GM19238 (cell line): ENCODE results near the gene EFNA2.
A peak's percentile ranks its signal among the peaks of the same experiment; 100 is the strongest.
"Not testable (repeated sequence)": the region's sequence is repeated elsewhere in the genome, so short reads cannot be mapped to it uniquely, and the experiment has no call there.

ENCODE experiments used
- DNase-seq: peaks from one replicate; pipeline ENCODE4 v3.0.0; 2011; ENCODE audit warnings: low spot score; ENCODE audit not compliant: insufficient read length

Gene EFNA2

DNA sequence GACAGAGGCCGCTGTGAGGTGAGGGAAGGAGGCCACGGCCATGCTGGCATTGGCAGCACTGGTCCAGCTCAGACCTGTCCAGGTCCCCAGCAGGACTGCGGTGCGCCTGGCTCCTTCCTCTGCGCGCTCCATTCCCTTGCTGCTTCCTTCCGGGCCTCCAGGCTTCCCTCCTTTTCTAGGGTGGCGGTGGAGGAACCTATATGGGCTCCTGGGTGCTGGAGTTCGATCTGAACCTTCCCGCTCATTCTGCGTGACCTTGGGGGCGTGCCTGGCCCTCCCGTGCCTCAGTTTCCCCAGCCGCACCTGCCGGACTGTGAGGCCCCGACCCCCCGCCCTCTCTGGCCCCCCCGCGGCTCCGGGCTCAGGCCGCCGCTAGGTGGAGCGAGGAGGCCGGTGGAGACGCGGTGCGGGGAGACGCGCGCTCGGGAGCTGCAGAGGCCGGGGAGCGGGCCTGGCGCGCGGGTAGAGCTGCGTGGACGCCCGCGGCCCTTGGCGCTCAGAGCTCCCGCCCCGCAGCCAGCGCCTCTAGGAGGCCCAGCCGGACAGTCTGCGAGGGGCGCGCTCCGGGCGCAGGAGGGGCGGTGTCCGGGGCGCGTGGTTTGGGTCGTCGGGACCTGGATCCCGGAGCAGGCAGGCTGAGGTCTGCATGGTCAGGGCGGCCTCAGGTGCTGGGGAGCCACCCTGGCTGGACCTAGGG is 29.9 kb downstream of the EFNA2 start:
- DNase-seq, result peak; percentile 80

DNA sequence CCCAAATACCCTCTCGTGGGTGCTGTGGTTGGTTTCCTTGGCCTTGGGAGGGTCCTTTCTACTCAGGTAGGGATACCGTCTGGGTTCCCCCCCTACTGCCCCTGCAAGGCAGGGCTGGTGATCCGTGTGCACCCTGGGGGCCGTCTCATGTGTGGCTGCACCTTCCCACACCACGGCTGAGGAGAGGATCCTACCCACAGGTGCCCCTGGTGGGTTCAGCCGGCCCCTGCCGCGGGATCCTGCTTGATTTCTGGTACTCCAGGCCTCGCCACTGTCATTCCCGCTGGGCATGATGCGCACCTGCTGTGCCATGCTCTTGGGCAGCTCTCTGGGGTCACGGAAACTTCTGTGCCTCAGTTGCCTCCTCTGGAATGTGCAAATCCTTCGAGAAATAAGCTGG is 30.8 kb downstream of the EFNA2 start:
- no peak for DNase-seq

DNA sequence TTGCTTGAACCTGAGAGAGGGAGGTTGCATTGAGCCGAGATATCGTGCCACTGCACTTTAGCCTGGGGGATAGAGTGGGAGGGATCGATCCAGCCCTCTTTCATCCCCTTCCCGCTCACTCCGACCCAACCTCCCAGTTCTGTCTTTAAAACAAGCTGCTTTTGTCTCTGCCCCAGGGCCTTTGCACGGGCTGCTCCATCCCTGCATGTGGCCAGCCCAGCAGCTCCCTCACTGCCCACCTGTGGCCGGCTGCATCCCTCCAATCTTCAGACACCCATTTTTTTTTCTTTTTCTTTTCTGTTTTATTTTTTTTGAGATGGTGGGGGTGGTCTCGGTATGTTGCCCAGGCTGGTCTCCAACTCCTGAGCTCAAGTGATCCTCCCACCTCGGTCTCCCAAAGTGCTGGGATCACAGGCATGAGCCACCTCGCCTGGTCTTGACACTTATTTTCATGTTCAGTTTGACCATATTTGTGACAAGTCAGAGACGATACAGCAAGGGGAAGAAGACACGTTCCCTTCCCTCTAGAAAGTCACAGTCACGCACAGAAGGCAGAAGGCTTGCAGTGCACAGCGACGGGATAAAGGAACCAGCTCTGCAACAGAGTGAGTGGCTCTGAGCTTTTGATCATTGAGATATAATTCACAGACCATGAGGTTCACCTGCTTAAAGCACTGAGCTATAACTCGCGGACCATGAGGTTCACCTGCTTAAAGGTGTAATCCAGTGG is 31.8 kb downstream of the EFNA2 start:
- DNase-seq, result no peak

DNA sequence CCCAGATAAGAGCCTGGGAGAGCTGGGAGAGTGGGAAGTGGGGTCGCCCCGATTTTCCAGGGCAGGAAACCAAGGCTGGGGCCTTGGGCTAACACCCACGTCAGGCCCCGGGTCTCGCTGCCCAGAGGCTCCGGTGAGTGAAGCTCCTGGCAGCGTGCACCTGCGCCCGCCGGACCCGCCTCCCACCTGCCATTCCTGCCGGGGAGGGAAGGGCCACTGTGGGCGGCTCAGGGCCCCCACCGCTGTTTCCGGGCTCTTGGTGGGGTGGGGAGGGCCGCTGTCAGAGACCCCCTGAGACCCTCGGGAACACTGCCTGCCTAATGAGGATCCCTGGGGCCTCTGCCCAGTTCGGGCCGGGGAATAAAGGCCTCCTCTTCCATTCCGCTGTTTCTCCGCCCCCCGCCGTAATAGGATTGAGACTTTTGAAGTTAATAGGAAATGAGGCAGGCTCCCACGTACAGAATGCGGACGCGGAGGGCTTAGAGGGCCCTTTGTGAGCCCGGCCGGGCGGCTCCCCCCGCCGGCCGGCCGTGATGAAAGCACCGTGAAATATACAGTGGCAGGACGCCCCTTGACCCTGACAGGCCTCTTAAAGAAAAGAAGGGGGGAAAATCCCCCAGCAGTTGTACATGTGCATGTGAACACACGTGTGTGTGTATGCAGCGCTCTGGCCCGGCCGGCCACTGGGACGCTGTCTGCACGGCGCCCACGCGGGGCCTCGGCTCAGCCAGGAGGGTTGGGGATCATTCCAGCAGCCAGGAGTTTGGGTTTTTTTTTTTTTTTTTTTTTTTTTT is 33.2 kb downstream of the EFNA2 start:
- DNase-seq, result no peak

DNA sequence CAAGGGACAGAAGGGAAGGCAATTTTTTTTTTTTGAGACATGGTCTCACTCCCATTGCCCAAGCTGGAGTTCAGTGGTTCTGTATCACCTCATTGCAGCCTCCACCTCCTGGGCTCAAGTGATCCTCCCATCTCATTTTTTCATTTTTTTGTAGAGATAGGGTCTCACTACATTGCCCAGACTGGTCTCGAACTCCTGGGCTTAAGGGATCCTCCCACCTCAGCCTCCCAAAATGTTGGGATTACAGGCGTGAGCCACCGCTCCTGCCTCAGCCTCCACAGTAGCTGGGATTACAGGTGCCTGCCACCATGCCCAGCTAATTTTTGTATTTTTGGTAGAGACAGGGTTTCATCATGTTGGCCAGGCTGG is 34.6 kb downstream of the EFNA2 start:
- not testable (repeated sequence) for DNase-seq

DNA sequence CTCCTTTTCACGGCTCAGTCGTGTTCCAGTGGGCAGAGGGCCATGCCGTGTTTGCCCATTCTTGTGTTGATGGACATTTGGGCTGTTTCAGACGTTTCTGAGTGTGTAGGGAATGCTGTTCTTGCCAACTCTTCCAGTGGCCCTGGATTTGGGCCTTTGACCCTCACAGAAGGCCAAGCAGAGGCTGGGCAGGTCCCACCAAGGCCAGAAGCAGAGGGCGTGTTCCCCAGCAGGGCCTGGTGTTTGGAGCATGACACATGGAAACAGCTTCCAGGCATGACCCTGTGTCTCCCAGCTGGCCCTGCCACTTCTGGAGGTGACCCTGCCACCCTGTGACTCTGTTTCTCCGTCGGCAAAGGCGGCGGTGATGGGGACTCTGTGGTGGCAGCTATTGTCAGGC is 35.9 kb downstream of the EFNA2 start:
- DNase-seq, result no peak

DNA sequence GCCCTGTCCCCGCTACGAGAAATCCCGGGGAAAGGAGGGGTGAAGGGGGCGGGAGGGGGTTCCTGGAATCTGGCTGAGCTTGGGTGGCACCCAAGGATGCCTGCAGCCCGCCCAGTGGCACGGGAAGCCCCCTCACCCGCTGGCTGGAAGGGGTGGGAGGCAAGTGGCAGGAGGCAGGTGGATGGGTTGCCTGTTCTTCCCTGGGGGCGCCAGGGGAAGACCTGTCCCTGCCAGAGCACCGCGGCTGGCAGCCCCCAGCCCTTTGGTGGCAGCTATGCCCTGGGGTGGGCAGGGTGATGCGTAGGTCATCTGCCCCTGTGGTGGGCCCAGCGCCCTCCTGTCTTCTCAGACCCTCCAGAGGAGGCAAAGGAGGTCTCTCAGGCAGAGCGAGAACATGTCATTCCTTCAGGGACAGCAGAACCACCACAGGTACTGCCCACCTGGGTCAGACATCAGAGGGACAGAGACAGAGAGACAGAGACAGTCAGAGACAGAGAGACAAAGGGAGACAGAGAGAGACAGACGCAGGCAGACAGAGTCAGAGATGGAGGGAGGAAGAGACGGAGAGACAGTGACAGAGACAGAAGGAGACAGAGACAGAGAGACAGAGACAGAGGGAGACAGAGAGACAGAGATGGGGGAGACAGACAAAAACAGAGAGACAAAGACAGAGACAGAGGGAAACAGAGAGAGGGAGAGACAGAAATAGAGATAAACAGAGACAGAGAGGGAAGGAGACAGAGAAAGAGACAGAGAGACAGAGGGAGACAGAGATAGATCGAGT is 36.7 kb downstream of the EFNA2 start:
- DNase-seq, result no peak

DNA sequence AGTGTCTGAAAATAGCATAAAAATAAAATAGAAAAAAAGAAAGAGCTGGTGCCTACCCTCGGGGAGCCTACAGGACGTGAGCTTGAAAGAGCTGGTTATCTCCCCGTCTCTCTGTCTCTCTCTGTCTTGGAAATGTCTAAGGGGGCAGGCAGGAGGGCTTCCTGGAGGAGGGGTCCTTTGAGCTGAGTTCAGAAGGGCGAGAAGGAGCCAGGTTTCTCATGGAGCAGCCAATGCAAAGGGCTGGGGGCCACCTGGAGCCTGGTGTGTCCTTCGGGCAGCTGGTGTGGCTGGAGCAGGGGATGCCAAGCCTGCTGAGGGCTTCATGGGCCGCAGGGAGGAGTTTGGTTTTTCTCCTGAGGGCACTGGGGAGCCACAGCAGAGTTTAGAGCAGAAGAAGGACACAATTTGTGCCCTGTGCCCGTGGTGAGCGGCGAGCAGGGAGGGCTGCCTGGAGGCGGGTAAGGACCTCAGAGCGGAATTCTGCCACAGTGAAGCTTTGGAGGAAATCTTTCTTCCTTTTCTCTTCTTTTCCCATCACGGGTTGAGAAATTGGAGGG is 38.7 kb downstream of the EFNA2 start:
- no peak for DNase-seq

DNA sequence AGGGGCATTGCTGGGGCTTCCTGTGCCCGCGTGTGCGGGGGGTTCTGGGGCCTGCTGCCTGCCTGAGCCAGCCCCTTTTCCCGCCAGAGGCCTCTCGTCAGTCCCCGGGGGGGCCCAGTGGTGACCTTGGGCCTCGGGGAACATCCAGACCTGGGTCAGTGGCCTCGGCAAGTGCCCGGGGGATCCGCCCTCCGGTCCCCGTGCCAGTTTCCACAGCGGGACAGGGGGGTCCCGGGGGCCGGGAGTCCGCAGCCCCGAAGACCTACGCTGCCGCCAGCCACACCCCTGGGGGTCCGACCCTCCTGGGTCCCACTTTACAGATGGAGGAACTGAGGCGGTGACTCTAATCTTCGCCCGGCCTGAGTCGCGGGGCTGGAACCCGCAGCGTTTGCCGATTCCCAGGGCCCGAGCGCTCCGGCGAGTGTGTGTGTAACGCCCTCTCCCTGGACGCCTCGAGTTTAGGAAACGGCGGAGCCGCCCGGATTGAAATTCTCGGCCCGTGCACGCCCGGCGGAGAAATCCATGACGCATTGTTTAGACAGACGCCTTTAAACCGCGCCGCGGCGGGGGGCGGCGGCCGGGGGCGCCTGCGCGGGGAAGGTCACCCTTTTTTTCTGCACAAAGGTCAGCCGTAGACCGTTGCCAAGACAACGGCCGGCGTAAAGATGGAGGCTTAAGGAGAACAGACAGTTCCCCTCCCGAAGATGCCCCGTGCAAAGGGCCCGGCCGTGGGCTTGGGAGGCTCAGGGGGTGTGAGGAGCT is 39.3 kb downstream of the EFNA2 start:
- DNase-seq, result no peak

DNA sequence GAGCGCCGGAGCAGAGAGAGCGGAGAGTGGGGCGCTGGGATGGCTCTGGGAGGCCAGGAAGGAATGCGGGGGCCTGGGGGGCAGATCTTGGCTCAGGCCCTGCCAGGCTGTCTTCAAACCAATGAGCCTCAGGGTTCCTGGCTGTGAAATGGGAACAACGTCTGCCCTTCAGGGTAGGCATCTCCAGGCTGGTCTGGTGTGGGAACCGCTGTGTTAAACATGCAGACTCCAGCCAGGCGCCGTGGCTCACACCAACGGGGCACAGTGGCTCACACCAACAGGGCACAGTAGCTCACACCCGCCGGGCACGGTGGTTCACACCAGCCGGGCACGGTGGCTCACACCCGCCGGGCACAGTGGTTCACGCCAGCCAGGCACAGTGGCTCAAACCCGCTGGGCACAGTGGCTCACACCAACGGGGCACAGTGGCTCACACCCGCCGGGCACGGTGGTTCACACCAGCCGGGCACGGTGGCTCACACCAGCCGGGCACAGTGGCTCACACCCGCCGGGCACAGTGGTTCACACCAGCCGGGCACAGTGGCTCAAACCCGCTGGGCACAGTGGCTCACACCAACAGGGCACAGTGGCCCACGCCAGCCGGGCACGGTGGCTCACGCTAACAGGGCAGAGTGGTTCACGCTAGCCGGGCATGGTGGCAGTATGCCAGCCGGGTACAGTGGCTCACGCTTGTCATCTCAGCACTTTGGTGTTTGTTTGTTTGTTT is 40.1 kb downstream of the EFNA2 start:
- DNase-seq, result no peak

DNA sequence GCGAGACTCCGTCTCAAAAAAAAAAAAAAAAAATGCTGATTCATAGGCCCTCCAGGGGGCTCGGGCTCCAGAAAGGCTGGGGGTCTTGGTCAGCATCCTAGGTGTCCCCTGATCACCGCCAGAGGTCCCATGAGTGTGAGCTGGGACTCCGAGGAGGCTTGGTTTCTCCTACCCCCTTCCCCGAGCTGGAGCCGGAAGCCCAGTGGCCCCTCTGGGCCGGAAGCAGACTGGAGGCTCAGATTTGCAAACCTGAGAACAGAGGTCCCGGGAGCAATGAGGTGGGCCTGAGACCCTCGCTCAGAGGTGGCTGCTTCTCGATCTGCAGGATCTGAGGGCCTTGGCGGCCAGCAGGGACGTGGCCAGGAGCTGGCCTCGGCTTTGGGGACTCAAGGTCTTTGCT is 41.5 kb downstream of the EFNA2 start:
- peak; percentile 6 for DNase-seq

DNA sequence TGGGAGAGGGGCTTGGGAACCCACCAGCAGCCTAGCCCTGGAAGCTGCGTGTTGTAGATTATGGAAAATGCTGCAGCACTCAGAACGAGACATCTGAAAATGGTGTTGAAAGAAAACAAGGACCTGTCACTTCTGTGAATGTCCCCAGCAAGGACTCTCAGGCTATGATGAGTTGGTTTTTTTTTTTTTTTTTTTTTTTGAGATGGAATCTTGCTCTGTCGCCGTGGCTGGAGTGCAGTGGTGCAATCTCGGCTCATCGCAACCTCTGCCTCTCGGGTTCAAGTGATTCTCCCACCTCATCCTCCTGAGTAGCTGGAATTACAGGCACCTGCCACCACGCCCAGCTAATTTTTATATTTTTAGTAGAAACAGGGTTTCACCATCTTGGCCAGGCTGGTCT is 46.5 kb downstream of the EFNA2 start:
- not testable (repeated sequence) for DNase-seq

DNA sequence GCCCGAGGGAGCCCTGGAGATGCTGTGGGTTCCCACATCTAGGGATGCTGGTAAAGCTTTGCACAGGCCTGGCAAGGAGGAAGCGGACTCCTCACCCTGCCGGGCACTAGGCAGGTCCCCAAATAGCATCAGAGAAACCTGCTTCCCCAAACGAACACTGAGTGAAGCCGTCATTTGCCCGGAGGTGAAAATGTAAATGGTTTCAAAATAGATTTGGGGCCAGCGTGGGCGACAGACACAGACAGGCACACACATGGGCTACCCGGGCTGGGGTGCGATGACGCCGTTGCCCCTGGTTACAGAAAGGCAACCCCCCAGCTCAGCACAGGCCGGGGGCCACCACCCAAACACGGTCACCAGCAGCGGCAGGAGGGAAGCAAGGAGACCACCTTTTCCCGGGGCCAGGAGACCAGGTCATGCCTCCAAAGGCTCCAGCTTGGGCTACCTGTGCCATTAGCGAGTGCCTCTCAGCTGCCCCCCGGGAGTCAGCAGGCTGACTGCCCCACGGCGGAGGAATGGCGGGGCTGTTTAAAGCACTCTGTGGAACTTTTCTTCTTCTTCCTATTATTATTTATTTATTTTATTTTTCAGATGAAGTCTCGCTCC is 50.5 kb downstream of the EFNA2 start:
- no peak for DNase-seq

DNA sequence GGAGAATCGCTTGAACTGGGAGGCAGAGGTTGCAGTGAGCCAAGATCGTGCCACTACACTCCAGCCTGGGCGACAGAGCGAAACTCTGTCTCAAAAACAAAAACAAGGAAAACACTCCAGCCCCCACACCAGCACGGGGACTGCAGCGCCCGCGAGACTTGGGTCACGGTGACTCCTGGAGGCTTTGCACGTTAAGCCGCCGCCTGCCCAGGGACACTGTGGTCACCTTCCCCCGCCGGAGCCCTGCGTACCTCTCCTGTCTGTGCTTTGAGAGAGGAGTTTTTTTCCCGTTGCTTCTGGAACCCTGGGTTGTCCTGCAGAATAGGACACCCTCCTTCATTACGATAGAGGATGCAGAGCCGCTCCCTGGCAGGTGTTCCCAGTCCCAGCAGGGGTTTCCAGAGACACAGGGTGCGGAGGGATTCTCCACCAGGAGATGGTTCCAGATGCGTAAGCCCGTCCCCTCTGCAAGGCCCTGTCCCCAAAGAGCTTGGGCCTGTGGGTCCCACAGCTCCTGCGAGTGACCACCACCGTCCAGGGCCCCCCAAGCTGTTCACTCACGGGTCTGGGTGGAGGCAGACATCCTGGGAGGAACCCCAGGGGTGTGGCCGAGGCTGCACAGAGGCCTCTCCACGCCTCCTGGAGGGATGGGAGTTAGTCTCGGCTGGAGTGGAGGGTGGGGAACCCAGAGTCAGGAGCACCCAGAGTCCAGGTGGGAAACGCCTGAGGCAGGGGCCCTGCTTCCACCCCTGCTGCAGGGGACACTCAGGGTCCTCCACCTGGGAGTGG is 55.2 kb downstream of the EFNA2 start:
- DNase-seq, result no peak

DNA sequence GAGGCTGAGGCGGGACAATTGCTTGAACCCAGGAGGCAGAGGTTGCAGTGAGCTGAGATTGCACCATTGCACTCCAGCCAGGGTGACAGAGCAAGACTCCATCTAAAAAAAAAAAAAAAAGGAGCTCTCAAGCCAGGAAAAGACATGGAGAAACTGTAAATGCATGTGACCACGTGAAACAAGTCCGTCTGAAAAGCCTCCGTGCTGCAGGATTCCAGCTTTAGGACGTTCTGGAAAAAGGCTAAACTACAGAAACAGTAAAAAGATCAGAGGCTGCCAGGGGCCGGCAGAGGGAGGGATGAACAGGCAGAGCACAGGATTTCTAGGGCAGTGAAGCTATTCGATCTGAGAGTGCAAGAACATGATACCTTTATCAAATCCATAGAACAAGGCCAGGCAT is 57.4 kb downstream of the EFNA2 start:
- DNase-seq, result no peak

DNA sequence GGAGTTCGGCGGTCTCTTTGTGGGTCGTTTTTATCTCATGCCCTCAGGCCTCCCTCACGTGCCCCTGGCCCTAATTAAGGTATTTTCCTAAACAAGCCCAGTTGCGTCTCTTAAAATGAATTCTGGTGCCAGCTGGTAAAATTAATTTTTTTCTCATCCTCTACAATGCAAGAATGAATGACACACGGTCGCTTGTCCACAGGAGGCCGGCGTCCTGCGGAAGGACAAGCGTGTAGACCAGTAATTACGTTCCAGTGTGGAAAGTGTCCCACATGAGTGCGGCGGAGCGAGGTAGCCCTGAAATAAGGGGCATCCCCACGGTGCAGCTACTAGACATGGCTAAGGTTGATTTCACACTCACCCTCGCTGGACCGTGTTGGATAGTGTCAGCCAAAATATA is 63.5 kb downstream of the EFNA2 start:
- no peak for DNase-seq

DNA sequence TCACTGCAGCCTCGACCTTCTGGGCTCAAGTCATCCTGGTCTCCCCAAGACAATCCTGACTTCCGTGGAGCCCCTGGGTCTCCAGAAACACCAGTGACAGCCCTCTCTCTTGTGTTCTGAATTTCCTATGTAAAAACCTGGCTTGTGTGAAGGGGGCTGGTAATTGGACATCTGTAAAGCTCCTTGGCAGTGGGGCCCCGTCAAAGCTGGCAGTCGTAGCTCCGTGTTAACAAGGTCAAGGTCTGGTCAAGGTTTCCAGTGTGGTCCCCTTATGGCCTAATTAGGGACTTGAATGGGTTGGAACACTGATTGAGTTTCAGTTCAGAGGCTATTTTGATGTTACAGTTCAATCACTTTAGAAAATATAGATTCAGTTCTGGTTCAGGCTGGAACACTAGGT is 65.2 kb downstream of the EFNA2 start:
- DNase-seq, result no peak
